Adipocyte (in vitro differentiated cells): Measurements from ENCODE around the gene SNTG2.

Source experiments
- DNase-seq: peaks from one replicate; pipeline ENCODE4 v3.0.0-alpha.2; 2015; ENCODE audit warnings: low read depth
- H3K27me3 ChIP-seq: replicated peaks from 2 replicates; pipeline ENCODE4 v1.7.0; 2013; ENCODE audit warnings: mild to moderate bottlenecking, low read length, moderate library complexity; ENCODE audit not compliant: control insufficient read depth, insufficient read depth
- H3K36me3 ChIP-seq: 2 replicates; pipeline ENCODE4 v1.7.0; 2013; ENCODE audit warnings: low read length, mild to moderate bottlenecking, moderate library complexity; ENCODE audit not compliant: control insufficient read depth, insufficient read depth, severe bottlenecking
- H3K4me1 ChIP-seq: 2 replicates; pipeline ENCODE4 v1.7.0; 2013; ENCODE audit warnings: mild to moderate bottlenecking, low read length, moderate library complexity; ENCODE audit not compliant: control insufficient read depth, insufficient read depth
- H3K4me3 ChIP-seq: 2 replicates; pipeline ENCODE4 v1.7.0; 2013; ENCODE audit warnings: mild to moderate bottlenecking, low read length, moderate library complexity
- H3K9ac ChIP-seq: 2 replicates; pipeline ENCODE4 v1.7.0; 2013; ENCODE audit warnings: mild to moderate bottlenecking, low read length, moderate library complexity
- H3K9me3 ChIP-seq: 2 replicates; pipeline ENCODE4 v1.7.0; 2013; ENCODE audit warnings: mild to moderate bottlenecking, low read length, moderate library complexity; ENCODE audit not compliant: control insufficient read depth

SNTG2 gene

GRCh38 chr2:1011006-1011405 lies 60.4 kb downstream of the SNTG2 start:
- no peaks in the 10 kb centered on the region for H3K36me3 ChIP-seq
- H3K4me3 ChIP-seq, result no peak overlapping the region
- no peaks in the 10 kb centered on the region for H3K4me1 ChIP-seq
- DNase-seq, result no peak
- H3K9me3 ChIP-seq, result no peaks in the 10 kb centered on the region
- peaks cover 12% of the 10 kb centered on the region for H3K27me3 ChIP-seq
- no peak overlapping the region for H3K9ac ChIP-seq

- H3K4me3 ChIP-seq, result no peak overlapping the region
- no peaks in the 10 kb centered on the region for H3K9me3 ChIP-seq
- H3K4me1 ChIP-seq, result no peaks in the 10 kb centered on the region
- H3K27me3 ChIP-seq, result peaks cover 12% of the 10 kb centered on the region
- no peak for DNase-seq
- no peaks in the 10 kb centered on the region for H3K36me3 ChIP-seq
- no peak overlapping the region for H3K9ac ChIP-seq
Observed at GRCh38 chr2:1011985-1012384, 61.3 kb downstream of the SNTG2 start.

- Histone ChIP-seq H3K27me3 (peaks cover 9% of the 10 kb centered on the region), H3K4me1 (no peaks in the 10 kb centered on the region), H3K9me3 (no peaks in the 10 kb centered on the region), H3K9ac (no peak overlapping the region), H3K36me3 (no peaks in the 10 kb centered on the region), H3K4me3 (no peak overlapping the region)
- no peak for DNase-seq
Observed at GRCh38 chr2:1014802-1015201, 64.2 kb downstream of the SNTG2 start.

GRCh38 chr2:1016500-1016899 lies 65.9 kb downstream of the SNTG2 start:
- Histone ChIP-seq H3K27me3 (peaks cover 7% of the 10 kb centered on the region), H3K9ac (no peak overlapping the region), H3K36me3 (no peaks in the 10 kb centered on the region), H3K9me3 (no peaks in the 10 kb centered on the region), H3K4me1 (no peaks in the 10 kb centered on the region), H3K4me3 (no peak overlapping the region)
- DNase-seq, result no peak

- H3K36me3 ChIP-seq, result no peaks in the 10 kb centered on the region
- no peaks in the 10 kb centered on the region for H3K9me3 ChIP-seq
- no peak overlapping the region for H3K9ac ChIP-seq
- no peak overlapping the region for H3K4me3 ChIP-seq
- peaks cover 7% of the 10 kb centered on the region for H3K27me3 ChIP-seq
- DNase-seq, result no peak
- no peaks in the 10 kb centered on the region for H3K4me1 ChIP-seq
Observed at GRCh38 chr2:1017827-1018226, 67.2 kb downstream of the SNTG2 start.

- Histone ChIP-seq H3K36me3 (no peaks in the 10 kb centered on the region), H3K4me1 (no peaks in the 10 kb centered on the region), H3K9me3 (no peaks in the 10 kb centered on the region), H3K27me3 (peaks cover 7% of the 10 kb centered on the region), H3K4me3 (no peak overlapping the region), H3K9ac (no peak overlapping the region)
- DNase-seq, result no peak
Observed at GRCh38 chr2:1020206-1020605, 69.6 kb downstream of the SNTG2 start.

GRCh38 chr2:1022178-1022577 lies 71.5 kb downstream of the SNTG2 start:
- no peak overlapping the region for H3K4me3 ChIP-seq
- H3K27me3 ChIP-seq, result no peaks in the 10 kb centered on the region
- no peak overlapping the region for H3K9ac ChIP-seq
- no peaks in the 10 kb centered on the region for H3K4me1 ChIP-seq
- no peaks in the 10 kb centered on the region for H3K9me3 ChIP-seq
- no peak for DNase-seq
- no peaks in the 10 kb centered on the region for H3K36me3 ChIP-seq

GRCh38 chr2:1024981-1025380 lies 74.3 kb downstream of the SNTG2 start:
- H3K36me3 ChIP-seq, result no peaks in the 10 kb centered on the region
- no peaks in the 10 kb centered on the region for H3K27me3 ChIP-seq
- no peaks in the 10 kb centered on the region for H3K4me1 ChIP-seq
- DNase-seq, result peak; percentile 69
- H3K9ac ChIP-seq, result no peak overlapping the region
- peaks cover 4% of the 10 kb centered on the region for H3K9me3 ChIP-seq
- H3K4me3 ChIP-seq, result no peak overlapping the region

GRCh38 chr2:1026141-1026540 lies 75.5 kb downstream of the SNTG2 start:
- no peak for DNase-seq
- Histone ChIP-seq H3K9ac (no peak overlapping the region), H3K4me3 (no peak overlapping the region), H3K4me1 (no peaks in the 10 kb centered on the region), H3K36me3 (no peaks in the 10 kb centered on the region), H3K27me3 (no peaks in the 10 kb centered on the region), H3K9me3 (peaks cover 4% of the 10 kb centered on the region)

- no peak for DNase-seq
- Histone ChIP-seq H3K9me3 (peaks cover 11% of the 10 kb centered on the region), H3K4me3 (no peak overlapping the region), H3K27me3 (peaks cover 6% of the 10 kb centered on the region), H3K9ac (no peak overlapping the region), H3K36me3 (no peaks in the 10 kb centered on the region), H3K4me1 (no peaks in the 10 kb centered on the region)
Observed at GRCh38 chr2:1028831-1029230, 78.2 kb downstream of the SNTG2 start.

- H3K9ac ChIP-seq, result no peak overlapping the region
- no peak for DNase-seq
Observed at GRCh38 chr2:1032030-1032429, 81.4 kb downstream of the SNTG2 start.

GRCh38 chr2:1033069-1033468 lies 82.4 kb downstream of the SNTG2 start:
- Histone ChIP-seq H3K9ac (no peak overlapping the region), H3K4me1 (no peaks in the 10 kb centered on the region), H3K36me3 (no peaks in the 10 kb centered on the region), H3K4me3 (no peak overlapping the region), H3K9me3 (peaks cover 11% of the 10 kb centered on the region), H3K27me3 (peaks cover 14% of the 10 kb centered on the region)
- DNase-seq, result no peak

More at GRCh38 chr2:1032030-1032429, 81.4 kb downstream of the SNTG2 start:
- H3K4me1 ChIP-seq, result no peaks in the 10 kb centered on the region
- peaks cover 7% of the 10 kb centered on the region for H3K27me3 ChIP-seq
- peaks cover 11% of the 10 kb centered on the region for H3K9me3 ChIP-seq
- H3K4me3 ChIP-seq, result no peak overlapping the region
- H3K36me3 ChIP-seq, result no peaks in the 10 kb centered on the region
